Spleen (tissue), 11 donors: ENCODE measurements around the gene BICRA. TPM values are rescaled to one million over a fixed set of nuclear protein-coding genes. Genes with fewer than 3 reads are reported as not detected.

Experiments used
- DNase-seq: peaks from one replicate; pipeline ENCODE4 v3.0.0-alpha.2; 2020
- H3K27ac ChIP-seq, 8 donors: fragments of 200-600 bp; sonication (generic) in 7 of 8; 1 replicate in 4 of 8; 2 replicates in 4 of 8; pipeline versions ENCODE4 v1.5.0 to v1.8.0; 2016 to 2021; ENCODE audit warnings: inconsistent platforms in 4 of 8, mild to moderate bottlenecking in 4 of 8, moderate library complexity in 1 of 8
- H3K27me3 ChIP-seq, 7 donors: fragments of 200-600 bp; sonication (generic) in 6 of 7; replicated peaks in 1 of 7; 1 replicate in 4 of 7; 2 replicates in 3 of 7; pipeline versions ENCODE4 v1.5.0 to v1.8.0; 2016 to 2021; ENCODE audit warnings: inconsistent platforms in 3 of 7, mild to moderate bottlenecking in 1 of 7
- H3K36me3 ChIP-seq, 6 donors: fragments of 200-600 bp; sonication (generic) in 5 of 6; 1 replicate in 4 of 6; 2 replicates in 2 of 6; pipeline versions ENCODE4 v1.5.0 to v1.8.0; 2016 to 2021; ENCODE audit warnings: inconsistent platforms in 2 of 6
- H3K4me1 ChIP-seq, 6 donors: fragments of 200-600 bp; sonication (generic) in 5 of 6; 1 replicate in 3 of 6; 2 replicates in 3 of 6; pipeline versions ENCODE4 v1.5.0 to v1.8.0; 2016 to 2021; ENCODE audit warnings: inconsistent platforms in 3 of 6
- H3K4me3 ChIP-seq, 8 donors: fragments of 200-600 bp; sonication (generic) in 7 of 8; 1 replicate in 4 of 8; 2 replicates in 4 of 8; pipeline versions ENCODE4 v1.5.0 to v1.8.0; 2016 to 2021; ENCODE audit warnings: inconsistent platforms in 4 of 8, mild to moderate bottlenecking in 4 of 8, moderate library complexity in 2 of 8
- H3K9me3 ChIP-seq, 8 donors: fragments of 200-600 bp; sonication (generic) in 7 of 8; 1 replicate in 4 of 8; 2 replicates in 4 of 8; pipeline versions ENCODE4 v1.5.0 to v1.8.0; 2016 to 2021; ENCODE audit warnings: inconsistent platforms in 4 of 8
- POLR2A ChIP-seq, 3 donors: fragments of 450-650 bp; IDR thresholded peaks; one replicate each; pipeline ENCODE4 v1.5.1; 2017; ENCODE audit warnings: antibody characterized with exemption in 3 of 3, mild to moderate bottlenecking in 1 of 3
- POLR2AphosphoS5 ChIP-seq, 3 donors: sonication (generic); formaldehyde crosslinking; IDR thresholded peaks; one replicate each; pipeline ENCODE4 v1.5.1; 2017; ENCODE audit warnings: antibody characterized with exemption in 3 of 3
- WGBS, 5 donors: extraction: QIAGEN DNeasy Blood & Tissue Kit in 3 of 5; methylation state at CpG; one replicate each; pipeline versions ENCODE4 v1.1.5 to v1.1.7; 2013 to 2018; 5-methylcytosine and 5-hydroxymethylcytosine counted together
- intact Hi-C: fragments of 100-400 bp; cut with DNase I; formaldehyde crosslinking; loops from one replicate; pipeline ENCODE4 v1.15.0; 2023; ENCODE audit warnings: low total_unique reads
- polyA plus RNA-seq, 3 donors: library from polyadenylated mRNA; stranded (reverse); fragments of 200-250 nt; gene quantifications; one replicate each; pipeline ENCODE4 v1.2.1, GENCODE V29; 2013
- total RNA-seq, 7 donors: library from RNA; depleted of rRNA in 3 of 7; stranded (reverse); fragments of >200 nt in 3 of 7; fragmentation: NEBNext Ultra II Directional in 4 of 7; extraction: Animal tissue kit (Norgen Biotek cat#: 25700) in 4 of 7; gene quantifications; one replicate each; pipeline versions ENCODE4 v1.1.0 to v1.2.1, GENCODE V29; 2016 to 2021
- TF ChIP-seq, protein P1 (sequence below), 11 experiments: fragments of 200-600 bp in 7 of 11; fragments of 450-650 bp in 4 of 11; sonication (generic) in 4 of 11; IDR thresholded peaks in 8 of 11; conservative IDR thresholded peaks in 3 of 11; 1 replicate in 7 of 11; 2 replicates in 4 of 11; pipeline versions ENCODE4 v1.4.0 to v1.8.0; 2016 to 2021; ENCODE audit warnings: antibody characterized with exemption in 11 of 11, inconsistent platforms in 4 of 11, mild to moderate bottlenecking in 1 of 11
- donor health status: healthy with polysubstance abuse.
- donor health status: DM: no; HTN: no; CAD: no; lungs with moderate emphysema.
- donor health status: DM: no; HTN: no; CAD: no.
- donor health status: Bipolar disorder and iron deficiency.
- donor health status: healthy.
- donor health status: DM: no; HTN: no; CAD: no.
- donor health status: DM: yes; HTN: yes; CAD: no.

BICRA gene
- total and polyA plus RNA-seq, 10 donors: 2.2 to 21.8 (median 18.2) TPM

DNA sequence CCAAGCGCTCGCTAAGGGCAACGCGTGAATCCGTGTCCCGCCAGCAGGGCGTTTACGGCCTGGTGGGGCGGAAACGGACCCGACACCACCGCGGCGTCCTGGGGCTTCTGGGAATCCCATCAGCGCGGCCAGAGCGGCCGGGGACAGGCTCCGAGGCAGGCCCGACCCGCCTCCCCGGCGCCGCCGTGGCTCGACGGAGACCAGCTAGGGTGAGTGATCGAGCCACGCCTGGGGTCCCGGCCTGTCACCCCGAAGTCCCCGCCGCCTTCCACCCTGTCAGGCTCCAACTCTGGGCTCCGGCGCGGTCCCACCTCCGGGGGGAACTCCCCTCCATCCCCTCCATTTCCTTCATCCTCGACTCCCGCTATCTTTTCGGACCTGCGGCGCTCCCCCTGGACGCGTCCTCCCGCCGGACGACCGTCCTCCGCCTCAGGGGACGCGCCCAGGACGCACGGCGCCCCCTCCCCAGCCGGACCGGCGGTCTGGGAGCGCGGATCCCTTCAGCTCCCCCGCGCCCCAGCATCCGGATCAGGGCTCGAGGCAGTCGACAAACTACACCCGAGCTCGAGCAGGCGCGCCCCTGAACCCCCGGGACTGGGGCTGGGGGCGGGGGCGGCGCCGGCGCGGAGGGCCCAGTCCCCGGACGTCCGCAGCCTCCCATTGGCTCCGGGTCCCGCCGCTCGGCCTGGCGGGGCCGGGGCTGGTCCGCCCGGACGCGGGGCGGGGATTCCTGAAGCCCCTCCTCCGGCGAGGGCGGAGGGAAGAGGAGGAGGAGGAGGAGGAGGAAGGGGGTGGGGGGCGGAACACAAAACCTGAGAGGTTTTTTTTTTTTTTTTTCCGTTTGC lies 638 bp upstream of the BICRA start:
- peaks cover 0 to 8% (median 0%) of the 10 kb centered on the region in 7 donors for H3K27me3 ChIP-seq
- H3K27ac ChIP-seq: peak overlapping the region; percentile 91 to 99 (median 97)
- no peaks in the 10 kb centered on the region for H3K9me3 ChIP-seq
- DNase-seq: peak; percentile 98
- H3K36me3 ChIP-seq: peaks cover 0 to 9% (median 0%) of the 10 kb centered on the region in 6 donors
- WGBS, 5 donors: 0 to 1% (median 0%) methylated on average over 44 to 93 of the region's 94 CpGs
- peak overlapping the region; percentile 78 to 99 (median 90) for H3K4me3 ChIP-seq
- TF ChIP-seq POLR2A (IDR thresholded peaks at IDR 0.05) (peak; percentile 15 to 78 (median 47)), POLR2AphosphoS5 (IDR thresholded peaks at IDR 0.05) (peak; percentile 87 to 92 (median 91))
- TF ChIP-seq, protein P1, sequence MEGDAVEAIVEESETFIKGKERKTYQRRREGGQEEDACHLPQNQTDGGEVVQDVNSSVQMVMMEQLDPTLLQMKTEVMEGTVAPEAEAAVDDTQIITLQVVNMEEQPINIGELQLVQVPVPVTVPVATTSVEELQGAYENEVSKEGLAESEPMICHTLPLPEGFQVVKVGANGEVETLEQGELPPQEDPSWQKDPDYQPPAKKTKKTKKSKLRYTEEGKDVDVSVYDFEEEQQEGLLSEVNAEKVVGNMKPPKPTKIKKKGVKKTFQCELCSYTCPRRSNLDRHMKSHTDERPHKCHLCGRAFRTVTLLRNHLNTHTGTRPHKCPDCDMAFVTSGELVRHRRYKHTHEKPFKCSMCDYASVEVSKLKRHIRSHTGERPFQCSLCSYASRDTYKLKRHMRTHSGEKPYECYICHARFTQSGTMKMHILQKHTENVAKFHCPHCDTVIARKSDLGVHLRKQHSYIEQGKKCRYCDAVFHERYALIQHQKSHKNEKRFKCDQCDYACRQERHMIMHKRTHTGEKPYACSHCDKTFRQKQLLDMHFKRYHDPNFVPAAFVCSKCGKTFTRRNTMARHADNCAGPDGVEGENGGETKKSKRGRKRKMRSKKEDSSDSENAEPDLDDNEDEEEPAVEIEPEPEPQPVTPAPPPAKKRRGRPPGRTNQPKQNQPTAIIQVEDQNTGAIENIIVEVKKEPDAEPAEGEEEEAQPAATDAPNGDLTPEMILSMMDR (IDR thresholded peaks at IDR 0.05 in 8 of 11, conservative IDR thresholded peaks at IDR 0.05 in 3 of 11): peak in 7 of 11 experiments; percentile 34 to 58 (median 48)
- intact Hi-C loops: loop anchor here (5.0 kb wide), 1 partner anchor 91 kb away; the partner anchor contains the start of gene NAPA
- H3K4me1 ChIP-seq: peaks cover 19 to 55% (median 38%) of the 10 kb centered on the region in 6 donors

DNA sequence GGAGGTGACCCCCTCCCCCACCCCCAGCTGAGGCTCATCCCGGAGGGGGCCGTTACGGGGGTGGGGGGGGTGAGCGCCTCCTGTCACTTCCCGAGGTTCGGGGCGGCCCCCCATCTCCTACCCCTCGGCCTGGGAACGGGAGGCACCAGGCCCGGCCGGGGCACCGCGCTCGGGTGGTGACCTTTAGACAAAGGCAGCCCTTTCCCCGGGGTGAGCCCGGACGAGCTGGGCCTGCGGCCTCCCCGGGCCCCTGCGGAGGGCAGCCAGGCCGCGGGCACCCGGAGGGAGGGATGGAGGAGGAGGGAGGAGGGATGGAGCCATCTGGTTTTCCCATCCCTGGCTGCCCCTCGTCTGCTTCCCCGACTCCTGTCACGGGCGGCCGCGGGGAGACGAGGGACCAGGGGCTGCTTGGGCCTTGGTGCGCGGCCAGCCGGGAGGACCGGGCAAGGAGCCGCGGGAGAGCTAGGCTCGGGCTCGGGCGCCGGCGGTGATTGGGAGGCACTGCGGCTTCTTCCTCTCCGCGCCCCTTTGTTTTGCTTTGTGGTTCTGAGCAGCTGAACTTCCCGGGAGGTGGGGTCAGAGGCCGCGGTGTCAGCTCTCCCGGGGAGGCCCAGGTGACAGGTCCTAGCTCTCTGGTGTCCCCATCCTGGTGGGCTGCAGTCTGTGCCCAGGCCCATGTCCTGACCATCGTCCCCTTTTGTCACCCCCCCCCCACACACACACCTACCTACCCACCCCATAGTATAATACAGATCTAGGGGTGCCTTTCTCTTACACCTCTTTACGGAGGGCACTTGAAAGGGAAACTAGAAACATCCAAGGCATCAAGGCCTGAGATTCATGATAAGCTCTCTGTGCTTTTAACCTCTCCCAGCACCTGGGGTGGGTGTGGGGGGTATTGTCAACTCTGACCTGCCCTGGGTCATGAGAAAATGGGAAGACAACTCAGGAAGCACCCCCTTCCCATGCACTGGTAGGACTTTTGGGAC lies 1.3 kb downstream of the BICRA start:
- WGBS, 5 donors: 1% methylated on average over 21 to 50 of the region's 50 CpGs
- Histone ChIP-seq H3K4me1 (peaks cover 19 to 71% (median 42%) of the 10 kb centered on the region in 6 donors), H3K27ac (peak overlapping the region; percentile 91 to 99 (median 97)), H3K27me3 (no peaks in the 10 kb centered on the region), H3K9me3 (no peaks in the 10 kb centered on the region), H3K36me3 (peaks cover 0 to 19% (median 0%) of the 10 kb centered on the region in 6 donors), H3K4me3 (peak overlapping the region; percentile 66 to 99 (median 86))
- DNase-seq: peak; percentile 90
- intact Hi-C loops: loop anchor here (5.0 kb wide), 1 partner anchor 93 kb away; the partner anchor contains the start of gene NAPA
- TF ChIP-seq, protein P1 (IDR thresholded peaks at IDR 0.05 in 8 of 11, conservative IDR thresholded peaks at IDR 0.05 in 3 of 11): peak in 3 of 11 experiments; percentile 10 to 17 (median 12)
- TF ChIP-seq POLR2AphosphoS5 (IDR thresholded peaks at IDR 0.05): peak; percentile 66 to 84 (median 74)
- no peak for TF ChIP-seq POLR2A (IDR thresholded peaks at IDR 0.05)

DNA sequence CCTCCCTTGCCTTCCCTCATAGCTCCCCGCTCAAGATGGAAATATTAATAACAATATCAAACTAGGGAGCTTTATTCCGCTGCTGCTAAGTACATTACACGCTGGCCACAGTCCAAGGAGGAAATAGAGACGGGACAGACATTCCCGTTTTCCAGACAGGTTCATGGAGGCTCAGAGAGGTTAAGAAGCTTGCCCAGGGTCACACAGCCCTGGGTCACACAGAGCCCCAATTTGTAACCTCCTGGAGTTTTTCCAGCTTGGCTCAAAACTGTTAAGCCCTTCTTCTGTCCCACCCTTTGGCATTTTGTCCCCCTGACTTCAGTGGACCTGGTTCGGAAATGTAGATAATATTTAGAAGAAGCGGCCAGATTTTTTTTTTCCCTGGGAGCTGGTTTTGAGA lies 2.0 kb downstream of the BICRA start:
- intact Hi-C loops: no loop called here
- DNase-seq: no peak
- H3K27ac ChIP-seq: peak overlapping the region in 4 of 8 donors; percentile 96 to 99 (median 97)

More for the DNA sequence above, 2.0 kb downstream of the BICRA start:
- Histone ChIP-seq H3K4me3 (peak overlapping the region in 5 of 8 donors; percentile 66 to 90 (median 87)), H3K4me1 (peaks cover 20 to 78% (median 46%) of the 10 kb centered on the region in 6 donors), H3K36me3 (peaks cover 0 to 25% (median 0%) of the 10 kb centered on the region in 6 donors), H3K9me3 (no peaks in the 10 kb centered on the region), H3K27me3 (no peaks in the 10 kb centered on the region)
- 66 to 86% (median 69%) methylated on average over 7 of the region's 7 CpGs for WGBS, 5 donors
- TF ChIP-seq, protein P1 (IDR thresholded peaks at IDR 0.05 in 8 of 11, conservative IDR thresholded peaks at IDR 0.05 in 3 of 11): no peak
- no peak for TF ChIP-seq POLR2AphosphoS5 (IDR thresholded peaks at IDR 0.05)
- TF ChIP-seq POLR2A (IDR thresholded peaks at IDR 0.05): no peak
